DMS53 treated with DMSO at 0.1 percent for 48 hours (cell line): ENCODE measurements around the gene MED25.

Experiments used
- DNase-seq: peaks from one replicate; lab custom pipeline; 2025; ENCODE audit not compliant: unreplicated experiment; lab: John Stamatoyannopoulos, UW

The MED25 gene

DNA sequence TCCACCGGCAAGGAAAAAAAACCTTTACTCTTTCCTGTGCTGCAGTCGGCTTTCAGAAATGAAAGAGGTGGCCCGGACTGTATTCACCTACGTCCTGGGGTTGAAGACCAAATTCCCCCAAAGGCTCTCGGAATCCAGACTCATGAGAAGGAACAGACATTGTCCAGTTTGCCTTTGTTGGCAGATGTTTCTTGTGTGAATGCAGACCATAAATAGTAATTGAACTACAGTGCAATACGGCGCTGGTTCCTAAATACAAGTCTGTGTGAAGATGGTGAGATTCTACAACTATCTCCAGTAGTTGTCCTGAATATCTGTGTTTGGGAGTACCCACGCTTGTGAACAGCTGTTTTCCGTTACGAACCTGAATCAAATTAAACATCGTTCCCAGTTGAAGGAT is 21.6 kb downstream of the MED25 start:
- no peak for DNase-seq

DNA sequence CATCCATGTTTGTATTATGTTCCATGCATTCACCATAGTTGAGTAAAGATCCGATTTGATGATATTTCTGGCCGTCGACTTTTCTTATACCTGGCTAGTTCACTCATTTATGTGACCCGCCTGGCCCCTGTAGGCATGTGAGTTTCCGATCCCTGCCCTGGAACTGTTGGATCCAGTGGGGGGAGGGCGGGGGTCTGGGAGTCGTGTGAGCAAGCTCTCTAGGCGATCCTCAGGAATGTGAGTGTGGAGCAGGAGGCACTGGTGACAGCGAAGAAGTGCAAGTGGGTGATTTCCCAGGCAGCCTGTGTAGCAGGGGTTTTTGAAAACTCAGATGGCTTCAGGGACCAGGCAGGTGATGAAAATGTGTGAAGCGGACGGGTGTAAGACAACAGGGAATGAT is 22.2 kb downstream of the MED25 start:
- DNase-seq = no peak

DNA sequence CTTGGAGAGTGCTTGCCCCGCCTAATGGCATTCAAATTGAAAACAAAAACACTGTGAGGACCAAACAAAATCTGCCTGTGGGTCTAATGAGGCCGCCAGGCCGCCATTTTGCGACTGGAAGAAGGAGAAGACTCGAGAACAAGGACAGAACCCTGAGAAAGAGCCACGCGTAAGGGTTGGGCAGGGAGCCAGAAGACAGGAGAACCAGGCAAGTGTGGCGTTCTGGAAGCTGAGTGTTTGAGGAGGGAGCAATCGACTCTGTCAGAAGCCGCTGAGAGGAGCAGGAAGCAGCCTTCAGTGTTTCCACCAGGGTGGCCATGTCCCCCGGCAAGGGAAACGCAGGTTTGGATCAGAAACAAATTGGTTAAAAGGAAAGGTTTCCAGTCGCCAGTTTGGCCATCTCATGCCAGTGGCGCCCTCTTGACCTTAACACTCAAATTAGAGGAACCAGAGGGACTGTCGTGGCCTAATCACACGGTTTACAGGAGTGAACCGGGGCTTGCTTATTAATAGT is 22.7 kb downstream of the MED25 start:
- no peak for DNase-seq

DNA sequence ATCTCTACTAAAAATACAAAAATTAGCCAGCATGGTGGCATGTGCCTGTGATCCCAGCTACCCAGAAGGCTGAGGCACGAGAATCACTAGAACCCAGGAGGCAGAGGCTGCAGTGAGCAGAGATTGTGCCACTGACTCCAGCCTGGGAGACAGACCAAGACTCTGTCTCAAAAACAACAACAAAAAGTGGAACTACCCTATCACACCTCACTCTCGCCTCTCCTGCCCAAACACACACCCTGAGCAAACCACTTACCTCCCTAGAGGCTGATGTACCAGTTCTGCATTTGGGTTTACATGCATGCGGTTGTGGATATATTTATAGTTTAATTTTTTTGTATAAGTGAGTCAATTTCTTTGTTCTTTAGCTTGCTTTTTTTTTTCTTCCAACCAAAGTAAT is 25.2 kb downstream of the MED25 start:
- DNase-seq = no peak

DNA sequence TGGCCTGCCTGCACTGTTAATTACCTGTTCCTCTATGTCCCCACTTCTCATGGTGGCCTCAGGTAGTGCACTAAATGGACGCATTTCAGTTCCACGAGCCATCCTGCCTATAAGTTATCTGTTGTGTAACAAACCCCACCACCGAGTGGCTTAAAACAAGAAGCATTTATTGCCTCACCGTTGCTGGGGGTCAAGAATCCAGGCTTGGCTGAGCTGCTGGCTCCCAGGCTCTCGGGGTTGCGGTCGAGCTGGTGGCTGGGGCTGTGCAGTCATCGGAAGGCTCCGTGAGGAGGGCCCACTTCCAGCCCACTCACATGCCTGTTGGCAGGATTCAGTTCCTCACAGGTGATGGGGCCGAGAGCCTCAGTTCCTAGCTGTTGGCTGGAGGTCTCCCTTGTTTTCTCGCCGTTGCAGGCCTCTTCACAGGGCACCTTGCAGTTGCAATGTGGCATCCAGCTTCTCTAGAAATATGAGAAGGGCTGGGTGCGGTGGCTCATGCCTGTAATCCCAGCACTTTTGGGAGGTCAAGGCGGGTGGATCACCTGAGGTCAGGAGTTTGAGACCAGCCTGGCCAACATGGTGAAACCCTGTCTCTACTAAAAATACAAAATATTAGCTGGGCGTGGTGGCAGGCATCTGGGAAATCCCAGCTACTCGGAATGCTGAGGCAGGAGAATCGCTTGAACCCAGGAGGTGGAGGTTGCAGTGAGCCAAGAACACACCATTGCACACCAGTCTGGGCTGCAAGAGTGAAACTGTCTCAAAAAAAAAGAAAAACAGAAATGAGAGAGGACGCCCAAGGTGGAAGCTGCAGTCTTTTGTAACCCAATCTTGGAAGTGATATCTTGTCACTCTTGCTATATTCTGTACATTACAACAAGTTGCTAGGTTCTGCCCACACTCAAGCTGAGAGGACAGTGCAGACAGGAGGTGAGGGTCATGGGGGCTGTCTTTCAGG is 26.3 kb downstream of the MED25 start:
- DNase-seq = no peak

DNA sequence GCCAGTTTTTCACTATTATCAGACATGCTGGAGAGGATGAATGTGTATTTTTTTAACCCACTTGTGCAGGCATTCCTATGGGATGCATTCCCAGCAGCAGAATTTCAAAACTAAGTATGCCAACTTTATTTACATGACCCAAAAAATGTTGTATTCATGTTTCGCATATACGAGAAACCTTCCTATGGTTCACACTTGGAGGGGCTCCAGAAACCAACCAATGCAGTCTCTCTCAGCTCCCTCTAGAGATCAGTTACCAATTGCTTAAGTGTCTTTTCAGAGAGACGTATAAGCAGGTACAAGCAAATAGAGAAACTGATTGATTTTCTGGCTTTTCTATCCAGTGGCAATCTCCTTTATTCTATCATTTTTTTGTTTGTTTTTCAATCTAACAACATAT is 27.3 kb downstream of the MED25 start:
- DNase-seq = no peak

DNA sequence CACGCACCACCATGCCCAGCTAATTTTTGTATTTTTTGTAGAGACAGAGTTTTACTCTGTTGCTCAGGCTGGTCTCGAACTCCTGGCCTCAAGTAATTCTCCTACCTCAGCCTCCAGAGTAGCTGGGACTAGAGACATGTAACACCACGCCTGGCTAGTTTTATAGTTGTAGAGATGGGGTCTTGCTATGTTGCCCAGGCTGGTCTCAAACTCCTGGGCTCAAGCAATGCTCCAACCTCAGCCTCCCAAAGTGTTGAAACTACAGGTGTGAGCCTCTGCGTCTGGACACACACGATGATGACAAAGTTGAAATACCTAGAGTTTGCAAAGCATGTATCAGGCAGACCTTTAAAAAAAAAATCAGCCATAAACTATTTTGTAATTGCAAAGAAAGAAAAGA is 28.3 kb downstream of the MED25 start:
- no peak for DNase-seq

DNA sequence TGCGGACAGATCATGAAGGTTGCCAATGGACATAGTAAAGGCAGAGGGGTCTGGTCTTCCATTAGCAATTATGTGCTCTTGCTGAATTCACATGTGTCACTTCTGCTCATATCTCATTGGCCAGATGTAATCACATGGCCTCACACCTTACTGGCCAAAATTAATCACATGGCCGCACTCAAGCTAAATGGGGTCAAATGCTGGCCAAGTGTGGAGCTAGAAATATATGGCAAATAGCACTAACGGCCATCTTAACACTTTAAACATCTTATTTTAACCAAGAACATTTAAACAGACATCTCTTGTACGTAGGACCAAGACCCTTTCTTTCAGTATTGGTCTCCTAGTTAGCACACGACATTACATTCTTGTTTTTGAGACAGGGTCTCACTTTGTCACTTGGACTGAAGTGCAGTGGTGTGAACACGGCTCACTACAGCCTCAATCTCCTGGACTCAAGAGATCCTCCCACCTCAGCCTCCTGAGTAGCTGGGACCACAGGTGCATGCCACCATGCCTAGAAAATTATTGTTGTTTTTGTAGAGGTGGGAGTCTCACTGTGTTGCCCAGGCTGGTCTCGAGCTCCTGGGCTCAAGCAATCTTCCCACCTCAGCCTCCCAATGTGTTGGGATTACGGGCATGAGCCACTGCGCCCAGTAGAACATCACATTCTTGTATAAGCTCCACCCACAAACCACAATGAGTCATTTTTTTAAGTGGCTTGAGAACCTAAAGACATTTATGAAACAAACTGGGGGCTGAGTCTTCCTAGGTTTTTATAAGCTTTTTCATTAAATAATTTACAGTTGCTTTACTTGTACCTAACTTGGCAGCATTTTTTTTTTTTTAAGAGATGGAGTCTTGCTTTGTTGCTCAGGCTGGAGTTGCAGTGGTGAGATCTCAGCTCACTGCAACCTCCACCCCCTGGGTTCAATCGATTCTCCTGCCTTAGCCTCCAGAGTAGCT is 29.9 kb downstream of the MED25 start:
- DNase-seq = no peak

DNA sequence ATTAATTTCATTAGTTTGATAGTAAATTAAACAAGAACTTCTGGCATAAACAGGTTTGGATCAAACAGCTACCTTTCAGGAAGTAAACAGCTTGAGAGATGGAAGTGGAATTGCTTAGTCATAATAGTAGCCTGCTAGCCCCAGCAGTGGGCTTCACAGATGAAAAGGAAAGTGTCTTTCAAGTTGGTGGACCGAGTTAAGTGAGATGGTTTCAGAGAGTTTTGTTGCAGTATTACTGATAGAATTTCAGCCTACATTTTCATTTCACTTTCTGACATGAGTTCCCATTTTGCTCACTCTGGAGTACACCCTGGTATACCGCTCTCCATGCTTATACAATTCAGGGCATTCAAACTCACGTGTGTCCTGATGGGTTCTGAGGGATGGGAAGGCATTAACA is 30.8 kb downstream of the MED25 start:
- DNase-seq = no peak

DNA sequence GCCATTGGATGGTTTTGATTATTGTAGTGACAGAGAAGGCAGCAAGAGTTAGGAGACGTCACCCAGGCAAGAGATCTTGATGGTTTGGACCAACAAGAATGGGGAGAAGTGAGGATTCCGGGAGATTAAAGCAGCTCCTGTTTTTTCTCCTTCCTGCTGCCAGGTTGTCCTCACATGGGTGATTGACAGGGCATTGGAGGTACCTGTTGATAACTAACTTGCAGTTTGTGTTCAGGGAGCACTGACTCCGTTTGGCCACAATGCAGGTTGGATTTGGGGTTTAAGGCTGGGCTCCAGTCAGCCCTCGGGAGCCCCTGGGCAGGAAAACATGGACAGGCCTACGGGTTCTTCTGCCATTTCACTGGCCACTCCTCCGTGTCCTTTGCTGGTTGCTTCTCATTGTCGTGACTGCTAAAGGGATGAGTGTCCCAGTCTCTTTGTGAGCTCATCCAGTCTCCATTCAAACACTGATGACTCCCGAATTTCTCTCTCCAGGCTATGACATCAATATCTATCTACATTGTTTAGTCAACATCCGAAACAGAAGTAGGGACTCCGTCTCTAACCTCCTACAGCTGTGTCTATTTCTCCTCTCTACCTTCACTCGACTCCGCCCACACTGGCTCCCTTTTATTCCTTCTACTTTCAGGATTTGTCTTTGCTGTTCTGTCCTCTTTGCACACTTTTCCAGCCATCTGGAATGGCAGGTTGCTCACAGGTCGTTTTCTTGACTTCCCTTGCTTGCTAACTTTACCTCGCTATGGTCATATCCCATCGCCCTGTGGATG is 31.5 kb downstream of the MED25 start:
- DNase-seq = peak; percentile 51

DNA sequence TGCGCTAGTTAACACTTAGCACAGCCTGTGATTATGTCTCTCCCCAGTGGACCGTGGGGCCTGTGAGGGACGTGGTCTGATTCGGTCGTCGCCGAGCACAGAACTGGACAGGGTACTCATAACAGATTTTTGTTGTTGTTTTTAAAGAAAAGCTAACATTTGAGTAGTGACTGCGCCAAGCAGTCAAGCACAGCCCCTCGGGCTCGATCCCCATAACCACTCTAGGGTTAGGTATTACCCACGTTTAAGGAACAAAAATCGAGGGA is 32.1 kb downstream of the MED25 start:
- DNase-seq = no peak

DNA sequence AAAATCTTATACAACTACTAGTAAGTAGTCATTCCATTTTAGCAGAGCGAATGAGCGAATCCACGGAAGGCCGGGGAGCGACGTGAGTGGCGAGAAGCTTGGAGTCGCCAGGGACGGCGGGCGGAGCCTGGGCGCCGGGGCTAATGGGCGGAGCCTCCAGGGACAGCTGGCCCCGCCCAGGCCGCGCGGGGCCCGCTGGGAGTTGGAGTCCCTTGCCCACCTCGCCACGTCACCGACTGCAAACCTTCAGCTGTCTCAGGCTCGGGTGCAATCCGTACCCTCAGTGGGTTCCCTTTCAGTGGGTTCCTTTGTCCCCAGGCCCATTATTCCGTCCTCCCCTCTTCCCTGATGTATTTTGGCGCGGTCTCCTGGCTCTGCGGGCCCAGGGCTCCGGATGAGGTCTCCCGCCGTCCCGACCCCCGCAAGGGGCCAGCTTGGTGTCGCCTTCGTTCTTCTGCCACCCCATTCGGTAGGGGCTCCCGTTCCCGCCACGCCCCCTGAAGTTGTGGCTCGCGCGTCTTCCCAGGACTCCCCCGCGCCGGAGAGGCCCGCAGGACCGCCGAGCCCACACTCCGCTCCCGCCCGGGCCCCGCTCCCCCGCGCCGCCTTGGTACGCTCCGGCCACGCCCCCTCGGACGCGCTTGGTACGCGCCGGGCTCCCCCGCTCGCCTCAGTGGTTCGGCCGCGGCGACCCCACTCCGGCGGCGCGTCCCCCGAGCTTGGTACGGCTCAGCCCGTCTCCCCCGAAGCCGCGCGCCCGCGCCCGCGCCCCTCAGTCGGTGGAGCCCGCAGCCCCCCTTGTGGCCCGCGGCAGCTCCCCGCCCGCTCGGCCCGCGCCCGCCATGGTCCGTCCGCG is 32.6 kb downstream of the MED25 start, which contains the start of gene PTOV1:
Gene PTOV1 (plus strand): TSS at position 673 of the 856 bp plus-strand sequence.
- peak; percentile 64 for DNase-seq

DNA sequence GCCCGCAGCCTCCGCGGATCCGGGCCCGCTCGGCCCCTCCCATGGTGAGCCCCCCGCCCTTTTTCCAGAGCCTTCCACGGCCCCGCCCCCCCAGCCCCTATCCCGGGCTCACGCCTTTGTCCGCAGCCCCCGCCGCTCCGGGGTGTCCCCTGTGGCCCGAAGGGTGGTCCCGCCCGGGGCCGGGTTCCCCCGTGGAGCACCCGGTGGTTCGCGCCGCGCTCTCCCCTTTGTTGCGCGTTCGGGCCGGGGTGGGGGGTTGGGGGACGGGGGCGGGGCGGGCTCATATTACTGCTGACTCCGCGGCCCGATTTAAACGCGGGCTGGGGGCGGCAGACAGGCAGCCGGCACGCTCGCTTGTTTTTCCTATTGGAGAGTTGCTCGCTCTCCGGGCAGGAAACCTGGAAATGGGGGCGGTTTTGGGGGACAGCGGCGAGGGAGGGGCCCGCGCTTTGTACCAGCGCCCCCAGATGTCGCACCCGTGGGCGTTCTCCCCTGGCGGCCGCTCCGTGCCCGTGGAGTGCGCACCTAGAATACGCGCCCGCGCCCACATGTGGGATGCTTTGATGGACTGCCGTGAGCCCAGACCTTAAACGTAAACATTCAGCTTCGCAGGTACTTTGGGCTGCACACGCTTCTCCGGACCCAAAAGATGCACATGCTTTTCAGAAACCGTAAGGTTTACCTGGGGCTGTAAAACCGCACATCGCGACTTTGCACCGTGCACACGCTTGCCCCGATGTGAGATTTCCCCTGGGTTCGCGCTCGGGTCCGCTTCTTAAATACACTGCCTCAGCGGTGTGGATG is 33.6 kb downstream of the MED25 start:
- DNase-seq = no peak

DNA sequence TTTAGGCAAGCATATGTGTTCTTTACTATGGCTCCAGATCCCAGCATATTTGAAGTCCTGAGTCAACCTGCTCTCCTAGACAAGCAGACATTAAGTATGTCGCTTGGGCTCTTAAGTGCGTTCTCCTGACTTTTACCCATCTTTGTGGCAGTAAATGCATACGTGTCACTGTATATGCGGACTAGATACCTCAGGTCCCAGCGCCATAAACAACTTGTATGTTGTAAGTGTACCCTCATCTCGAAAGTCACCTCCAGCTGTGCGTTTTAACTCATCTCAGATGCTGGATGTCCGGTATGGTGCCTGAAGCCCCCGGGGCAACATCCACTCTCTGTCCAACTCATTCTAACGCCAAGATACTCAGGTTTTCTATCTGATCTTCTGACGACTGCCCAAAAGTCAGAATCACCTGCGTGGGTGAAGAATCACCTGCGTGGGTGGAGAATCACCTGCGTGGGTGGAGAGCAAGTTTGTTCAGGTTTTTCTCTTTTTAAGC is 34.6 kb downstream of the MED25 start:
- no peak for DNase-seq

DNA sequence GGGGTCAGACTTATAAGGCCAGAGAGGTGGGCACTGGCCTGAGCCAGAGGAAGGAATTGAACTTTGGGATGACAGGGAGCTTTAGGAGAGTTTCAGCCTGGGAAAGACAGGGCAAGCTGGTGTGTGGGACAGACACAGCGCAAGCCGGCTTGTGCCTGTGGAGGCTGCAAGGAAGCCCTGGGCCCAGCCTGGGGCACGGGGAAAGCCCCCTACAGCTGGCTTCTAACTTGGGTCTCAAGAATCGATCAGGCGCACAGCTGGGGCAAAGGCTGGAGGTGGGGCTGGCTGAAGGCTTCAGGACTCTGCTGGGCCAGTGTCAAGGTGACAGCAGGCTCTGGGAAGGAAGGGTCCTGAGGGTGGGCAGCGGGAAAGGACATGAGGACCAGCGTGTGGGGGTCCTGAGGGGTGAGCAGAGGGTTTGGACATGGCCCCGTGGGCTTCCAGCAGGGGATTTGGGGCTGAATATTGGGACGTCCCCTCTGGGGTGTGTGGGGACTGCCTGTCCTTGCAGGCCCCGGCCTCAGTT is 35.8 kb downstream of the MED25 start:
- DNase-seq = no peak

DNA sequence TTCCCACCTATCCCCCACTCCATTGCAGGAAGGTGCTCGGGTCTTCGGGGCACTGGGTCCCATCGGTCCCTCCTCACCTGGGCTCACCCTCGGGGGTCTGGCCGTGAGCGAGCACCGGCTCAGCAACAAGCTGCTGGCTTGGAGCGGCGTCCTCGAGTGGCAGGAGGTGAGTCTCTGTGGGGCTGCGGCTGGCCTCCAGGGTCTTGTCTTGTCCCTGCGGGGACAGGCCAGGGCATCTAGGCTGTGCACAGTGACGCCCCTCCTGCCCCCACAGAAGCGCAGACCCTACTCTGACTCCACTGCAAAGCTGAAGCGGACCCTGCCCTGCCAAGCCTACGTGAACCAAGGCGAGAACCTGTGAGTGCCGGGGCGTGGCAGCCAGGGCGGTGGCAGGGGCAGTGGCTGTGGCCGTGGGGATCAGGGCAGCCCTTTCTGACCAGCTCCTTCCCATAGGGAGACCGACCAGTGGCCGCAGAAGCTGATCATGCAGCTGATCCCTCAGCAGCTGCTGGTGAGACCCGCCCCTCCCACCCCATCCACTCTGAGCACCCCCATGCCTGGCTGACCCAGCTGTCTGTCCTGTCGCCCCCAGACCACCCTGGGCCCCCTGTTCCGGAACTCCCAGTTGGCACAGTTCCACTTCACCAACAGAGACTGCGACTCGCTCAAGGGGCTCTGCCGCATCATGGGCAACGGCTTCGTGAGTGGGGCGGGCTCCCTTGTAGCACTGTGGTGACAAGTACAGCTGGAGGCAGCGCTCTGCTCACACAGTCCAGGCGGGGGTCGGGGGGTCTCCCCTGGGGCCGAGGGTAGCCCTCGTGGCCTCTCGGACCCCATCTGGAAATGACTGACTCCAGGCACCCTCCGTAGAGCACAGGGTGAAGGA is 36.5 kb downstream of the MED25 start:
- no peak for DNase-seq

DNA sequence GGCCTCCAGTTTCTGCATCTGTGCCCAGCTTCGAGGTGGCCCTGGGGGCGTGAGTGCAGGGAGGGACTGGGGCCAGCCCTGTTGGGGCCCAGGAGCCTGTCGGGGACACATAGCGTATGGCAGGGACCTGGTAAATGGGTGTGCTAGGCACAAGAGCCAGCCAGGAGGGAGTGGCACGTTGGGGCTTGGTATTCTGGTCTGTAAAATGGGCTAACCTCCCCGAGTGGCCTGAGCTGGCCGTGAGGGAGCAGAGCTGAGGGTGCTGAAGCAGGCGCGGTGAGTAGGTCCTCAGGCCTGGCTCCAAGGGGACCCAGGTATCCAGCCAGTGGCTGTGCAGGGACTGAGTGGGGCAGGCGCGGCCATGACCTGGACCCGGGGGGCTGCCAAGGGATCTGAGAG is 37.2 kb downstream of the MED25 start:
- no peak for DNase-seq
